Measurements from ENCODE around the gene CFAP61.

DNA sequence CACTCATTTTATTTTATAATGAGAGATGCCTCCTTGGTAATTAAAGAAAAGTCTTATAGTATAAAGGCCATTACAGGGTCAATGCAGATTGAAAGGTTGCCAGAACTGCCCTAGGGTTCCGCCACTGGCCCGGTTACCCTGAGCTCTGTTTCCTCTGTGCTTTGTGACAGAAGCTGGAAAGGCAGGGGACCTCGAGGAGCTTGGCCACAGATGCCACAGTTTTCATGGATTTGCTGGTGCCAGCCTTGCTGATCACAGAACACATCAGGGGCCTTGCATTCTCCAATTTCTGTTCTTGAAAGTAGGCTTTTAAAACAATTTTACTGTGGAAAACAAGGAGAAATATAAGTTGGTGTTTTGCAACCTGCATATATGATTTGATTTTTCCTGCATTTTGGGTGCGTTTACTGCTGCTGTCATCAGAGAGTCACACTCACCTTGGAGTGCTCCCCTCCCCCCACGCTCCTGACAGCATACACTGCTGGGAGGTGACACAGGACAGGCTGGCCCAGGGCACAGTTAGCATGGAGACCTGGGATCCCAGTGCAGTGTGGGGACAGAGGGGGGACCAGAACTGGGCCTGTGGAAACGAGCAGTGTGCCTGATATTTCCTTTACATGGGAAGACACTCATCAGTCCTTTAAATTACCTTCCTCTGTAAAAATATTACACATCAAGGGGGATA lies 142.8 kb downstream of the CFAP61 start:
- TF ChIP-seq CTCF (IDR thresholded peaks at IDR 0.05; ENCODE audit: low read depth, low read length): no peak
- TF ChIP-seq EZH2phosphoT487 (IDR thresholded peaks at IDR 0.05; ENCODE audit: low read depth): no peak

All from OCI-LY3 (cell line).